Measurements from ENCODE around the gene PLCG2. TPM values are rescaled to one million over a fixed set of nuclear protein-coding genes. Genes with fewer than 3 reads are reported as not detected.

Gene PLCG2
- total RNA-seq, 1 experiment from 2014 or later: 6.0 TPM

GRCh38 chr16:81838794-81839193, 59.7 kb downstream of the PLCG2 start:
- H4K91ac ChIP-seq (ENCODE audit: insufficient read length, low read depth, low read length): no peak overlapping the region
- no peaks in the 10 kb centered on the region for H4K20me1 ChIP-seq (ENCODE audit: control insufficient read depth, insufficient read depth, insufficient read length)
- no peak overlapping the region for H3K9ac ChIP-seq (ENCODE audit: extremely low read depth, insufficient read length, low read length)
- Mint-ChIP-seq H3K36me3 (ENCODE audit: insufficient read depth in 1 of 3, low read depth in 3 of 3) (no peaks in the 10 kb centered on the region; a peak in 1 of 7 replicates), H3K4me3 (no peak overlapping the region), H3K27me3 (ENCODE audit: low read depth) (peaks cover 5% of the 10 kb centered on the region; the same call in 1 of the 2 replicates), H3K27ac (no peak overlapping the region), H3K4me1 (peaks cover 6 to 16% of the 10 kb centered on the region in 2 experiments), H3K9me3 (no peaks in the 10 kb centered on the region; a peak in 3 of 5 replicates)
- H3K79me2 ChIP-seq (ENCODE audit: insufficient read depth, low read length): no peaks in the 10 kb centered on the region
- H3K14ac ChIP-seq (ENCODE audit: insufficient read depth, low read length): no peak overlapping the region
- H2BK5ac ChIP-seq (ENCODE audit: insufficient read length, low read length): no peak overlapping the region
- TF ChIP-seq, protein P1, sequence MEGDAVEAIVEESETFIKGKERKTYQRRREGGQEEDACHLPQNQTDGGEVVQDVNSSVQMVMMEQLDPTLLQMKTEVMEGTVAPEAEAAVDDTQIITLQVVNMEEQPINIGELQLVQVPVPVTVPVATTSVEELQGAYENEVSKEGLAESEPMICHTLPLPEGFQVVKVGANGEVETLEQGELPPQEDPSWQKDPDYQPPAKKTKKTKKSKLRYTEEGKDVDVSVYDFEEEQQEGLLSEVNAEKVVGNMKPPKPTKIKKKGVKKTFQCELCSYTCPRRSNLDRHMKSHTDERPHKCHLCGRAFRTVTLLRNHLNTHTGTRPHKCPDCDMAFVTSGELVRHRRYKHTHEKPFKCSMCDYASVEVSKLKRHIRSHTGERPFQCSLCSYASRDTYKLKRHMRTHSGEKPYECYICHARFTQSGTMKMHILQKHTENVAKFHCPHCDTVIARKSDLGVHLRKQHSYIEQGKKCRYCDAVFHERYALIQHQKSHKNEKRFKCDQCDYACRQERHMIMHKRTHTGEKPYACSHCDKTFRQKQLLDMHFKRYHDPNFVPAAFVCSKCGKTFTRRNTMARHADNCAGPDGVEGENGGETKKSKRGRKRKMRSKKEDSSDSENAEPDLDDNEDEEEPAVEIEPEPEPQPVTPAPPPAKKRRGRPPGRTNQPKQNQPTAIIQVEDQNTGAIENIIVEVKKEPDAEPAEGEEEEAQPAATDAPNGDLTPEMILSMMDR (conservative IDR thresholded peaks at IDR 0.05): no peak
- H3K56ac ChIP-seq (ENCODE audit: insufficient read length, low read depth, low read length): no peak overlapping the region
- no peaks in the 10 kb centered on the region for H3K79me1 ChIP-seq (ENCODE audit: insufficient read depth, low read depth, low read length, poor library complexity, severe bottlenecking)
- no peak for DNase-seq
- H3K27me3 ChIP-seq (ENCODE audit: insufficient read depth, low read length): no peaks in the 10 kb centered on the region
- H3K23me2 ChIP-seq (ENCODE audit: insufficient read length, low read depth, low read length, poor library complexity, severe bottlenecking): no peaks in the 10 kb centered on the region
- H4K8ac ChIP-seq (replicated peaks; ENCODE audit: insufficient read length, low read depth, low read length): no peak overlapping the region
- H2BK20ac ChIP-seq (ENCODE audit: low read depth, low read length, poor library complexity, severe bottlenecking): no peak overlapping the region
- H3K4ac ChIP-seq (ENCODE audit: low read depth, low read length): no peak overlapping the region
- no CpG with 5 or more reads among the region's 4 CpGs for WGBS (ENCODE audit: extremely low coverage, insufficient read length, low lambda C conversion rate)
- H3K27ac ChIP-seq (ENCODE audit: insufficient read length, low read depth, low read length): no peak overlapping the region
- H3K4me2 ChIP-seq (ENCODE audit: insufficient read depth, insufficient read length, low read length): no peak overlapping the region
- no peak overlapping the region for H2AK5ac ChIP-seq (ENCODE audit: insufficient read length, low read length)
- no peak overlapping the region for H2BK120ac ChIP-seq (ENCODE audit: low read depth, low read length, poor library complexity, severe bottlenecking)
- no peak overlapping the region for H3T11ph ChIP-seq (ENCODE audit: low read length)
- H2BK12ac ChIP-seq (ENCODE audit: insufficient read length, low read depth, low read length): no peak overlapping the region
- H2AFZ ChIP-seq (ENCODE audit: low read length): no peak overlapping the region
- H3K23ac ChIP-seq (ENCODE audit: insufficient read length, low read depth, low read length): no peak overlapping the region
- no peak overlapping the region for H4K5ac ChIP-seq (ENCODE audit: insufficient read length, low read depth, low read length)
- no peaks in the 10 kb centered on the region for H3K9me3 ChIP-seq (ENCODE audit: control insufficient read depth, low read depth, low read length)
- H3K4me1 ChIP-seq (ENCODE audit: insufficient read depth, low read length): no peaks in the 10 kb centered on the region; the same call in 1 of the 2 replicates
- no peak overlapping the region for H2BK15ac ChIP-seq (ENCODE audit: low read depth, low read length)
- no peak overlapping the region for H3K18ac ChIP-seq (ENCODE audit: insufficient read length, low read depth, low read length)
